ENCODE results near the gene STK38L.

The STK38L gene

DNA sequence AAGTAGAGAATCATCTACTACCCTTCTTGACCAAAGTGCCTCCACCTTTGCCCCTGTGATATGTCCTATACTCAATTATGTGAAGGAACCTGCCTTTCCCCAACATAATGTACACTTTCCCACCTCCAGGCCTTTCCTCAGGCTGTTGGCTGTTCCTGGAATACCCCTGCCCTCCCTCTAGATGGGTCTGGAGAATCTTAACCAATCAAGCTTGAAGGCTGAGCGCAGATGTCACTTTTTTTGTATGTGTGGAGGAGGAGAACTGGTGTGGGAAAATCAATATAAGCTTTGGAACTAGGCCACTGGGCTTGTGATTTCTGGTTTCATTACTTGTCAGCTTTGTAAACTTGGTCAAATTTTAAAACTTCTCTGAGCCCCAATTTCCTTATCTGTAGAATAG lies 93.3 kb downstream of the STK38L start:
- TF ChIP-seq, protein P1, sequence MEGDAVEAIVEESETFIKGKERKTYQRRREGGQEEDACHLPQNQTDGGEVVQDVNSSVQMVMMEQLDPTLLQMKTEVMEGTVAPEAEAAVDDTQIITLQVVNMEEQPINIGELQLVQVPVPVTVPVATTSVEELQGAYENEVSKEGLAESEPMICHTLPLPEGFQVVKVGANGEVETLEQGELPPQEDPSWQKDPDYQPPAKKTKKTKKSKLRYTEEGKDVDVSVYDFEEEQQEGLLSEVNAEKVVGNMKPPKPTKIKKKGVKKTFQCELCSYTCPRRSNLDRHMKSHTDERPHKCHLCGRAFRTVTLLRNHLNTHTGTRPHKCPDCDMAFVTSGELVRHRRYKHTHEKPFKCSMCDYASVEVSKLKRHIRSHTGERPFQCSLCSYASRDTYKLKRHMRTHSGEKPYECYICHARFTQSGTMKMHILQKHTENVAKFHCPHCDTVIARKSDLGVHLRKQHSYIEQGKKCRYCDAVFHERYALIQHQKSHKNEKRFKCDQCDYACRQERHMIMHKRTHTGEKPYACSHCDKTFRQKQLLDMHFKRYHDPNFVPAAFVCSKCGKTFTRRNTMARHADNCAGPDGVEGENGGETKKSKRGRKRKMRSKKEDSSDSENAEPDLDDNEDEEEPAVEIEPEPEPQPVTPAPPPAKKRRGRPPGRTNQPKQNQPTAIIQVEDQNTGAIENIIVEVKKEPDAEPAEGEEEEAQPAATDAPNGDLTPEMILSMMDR (IDR thresholded peaks at IDR 0.05; ENCODE audit: insufficient read depth, low read length, poor library complexity, severe bottlenecking): no peak
- Histone ChIP-seq H3K4me3 (replicated peaks; ENCODE audit: low read depth, low read length) (no peak overlapping the region), H3K27me3 (replicated peaks; ENCODE audit: control insufficient read depth, insufficient read depth, low read length) (no peaks in the 10 kb centered on the region), H3K36me3 (ENCODE audit: control insufficient read depth, insufficient read depth, low read length) (no peaks in the 10 kb centered on the region)
- no peak for DNase-seq (ENCODE audit: extremely low read depth, insufficient read length)

DNA sequence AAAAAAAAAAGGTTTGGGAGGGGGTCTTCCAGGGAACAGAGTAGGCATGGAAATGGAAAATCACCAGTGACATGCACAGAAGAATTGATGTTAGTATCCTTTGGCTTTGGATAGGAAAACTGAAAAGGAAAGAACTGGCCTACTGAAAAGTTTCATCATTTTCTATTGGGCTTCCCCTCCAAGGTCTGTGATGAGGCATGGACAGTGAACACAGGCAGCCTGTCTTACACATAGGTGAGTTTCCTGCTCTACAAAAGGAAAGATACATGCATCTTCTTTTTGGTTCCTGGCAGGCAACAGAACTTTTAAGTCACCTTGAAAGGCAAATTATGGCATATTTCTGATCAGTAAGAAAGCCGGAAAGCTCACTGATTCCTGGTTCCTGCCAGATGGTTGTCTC lies 94.4 kb downstream of the STK38L start:
- H3K27me3 ChIP-seq (replicated peaks; ENCODE audit: control insufficient read depth, insufficient read depth, low read length): no peaks in the 10 kb centered on the region
- DNase-seq (ENCODE audit: extremely low read depth, insufficient read length): no peak
- H3K36me3 ChIP-seq (ENCODE audit: control insufficient read depth, insufficient read depth, low read length): no peaks in the 10 kb centered on the region
- H3K4me3 ChIP-seq (replicated peaks; ENCODE audit: low read depth, low read length): no peak overlapping the region
- TF ChIP-seq, protein P1 (IDR thresholded peaks at IDR 0.05; ENCODE audit: insufficient read depth, low read length, poor library complexity, severe bottlenecking): no peak

DNA sequence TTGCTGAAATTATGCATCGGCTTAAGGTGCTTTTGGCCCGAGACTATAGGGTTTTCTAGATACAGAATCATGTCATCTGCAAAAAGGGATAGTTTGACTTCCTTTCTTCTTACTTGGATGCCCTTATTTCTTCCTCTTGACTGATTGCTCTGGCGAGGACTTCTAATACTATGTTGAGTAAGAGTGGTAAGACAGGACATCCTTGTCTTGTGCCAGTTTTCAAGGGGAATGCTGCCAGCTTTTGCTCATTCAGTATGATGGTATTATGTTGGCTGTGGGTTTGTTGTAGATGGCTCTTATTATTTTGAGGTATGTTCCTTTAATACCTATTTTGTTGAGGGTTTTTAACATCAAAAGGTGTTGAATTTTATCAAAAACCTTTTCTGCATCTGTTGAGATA lies 96.9 kb downstream of the STK38L start:
- H3K36me3 ChIP-seq (ENCODE audit: control insufficient read depth, insufficient read depth, low read length): no peaks in the 10 kb centered on the region
- no peak overlapping the region for H3K4me3 ChIP-seq (replicated peaks; ENCODE audit: low read depth, low read length)
- H3K27me3 ChIP-seq (replicated peaks; ENCODE audit: control insufficient read depth, insufficient read depth, low read length): no peaks in the 10 kb centered on the region
- TF ChIP-seq, protein P1 (IDR thresholded peaks at IDR 0.05; ENCODE audit: insufficient read depth, low read length, poor library complexity, severe bottlenecking): no peak
- DNase-seq (ENCODE audit: extremely low read depth, insufficient read length): no peak

DNA sequence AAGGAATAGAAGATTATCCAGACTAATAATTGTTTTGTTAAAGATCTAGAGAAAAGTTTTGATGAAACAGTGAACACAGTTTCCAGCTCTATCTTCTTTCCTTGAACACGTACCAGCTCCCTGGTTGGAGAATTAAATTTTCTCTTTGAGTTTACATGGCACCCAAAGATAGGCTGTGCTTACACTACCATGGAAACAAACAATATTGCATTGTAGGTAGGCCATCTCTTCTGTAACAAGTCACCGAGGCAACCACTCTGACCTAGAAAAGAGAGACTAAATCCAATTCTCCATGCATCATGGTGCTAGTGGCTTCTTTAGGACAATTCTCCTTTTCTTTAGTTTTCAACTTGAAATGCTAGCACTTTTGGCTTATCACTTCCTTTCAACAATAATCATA lies 98.5 kb downstream of the STK38L start:
- TF ChIP-seq, protein P1 (IDR thresholded peaks at IDR 0.05; ENCODE audit: insufficient read depth, low read length, poor library complexity, severe bottlenecking): no peak
- no peaks in the 10 kb centered on the region for H3K27me3 ChIP-seq (replicated peaks; ENCODE audit: control insufficient read depth, insufficient read depth, low read length)
- no peak for DNase-seq (ENCODE audit: extremely low read depth, insufficient read length)
- H3K4me3 ChIP-seq (replicated peaks; ENCODE audit: low read depth, low read length): no peak overlapping the region
- no peaks in the 10 kb centered on the region for H3K36me3 ChIP-seq (ENCODE audit: control insufficient read depth, insufficient read depth, low read length)

DNA sequence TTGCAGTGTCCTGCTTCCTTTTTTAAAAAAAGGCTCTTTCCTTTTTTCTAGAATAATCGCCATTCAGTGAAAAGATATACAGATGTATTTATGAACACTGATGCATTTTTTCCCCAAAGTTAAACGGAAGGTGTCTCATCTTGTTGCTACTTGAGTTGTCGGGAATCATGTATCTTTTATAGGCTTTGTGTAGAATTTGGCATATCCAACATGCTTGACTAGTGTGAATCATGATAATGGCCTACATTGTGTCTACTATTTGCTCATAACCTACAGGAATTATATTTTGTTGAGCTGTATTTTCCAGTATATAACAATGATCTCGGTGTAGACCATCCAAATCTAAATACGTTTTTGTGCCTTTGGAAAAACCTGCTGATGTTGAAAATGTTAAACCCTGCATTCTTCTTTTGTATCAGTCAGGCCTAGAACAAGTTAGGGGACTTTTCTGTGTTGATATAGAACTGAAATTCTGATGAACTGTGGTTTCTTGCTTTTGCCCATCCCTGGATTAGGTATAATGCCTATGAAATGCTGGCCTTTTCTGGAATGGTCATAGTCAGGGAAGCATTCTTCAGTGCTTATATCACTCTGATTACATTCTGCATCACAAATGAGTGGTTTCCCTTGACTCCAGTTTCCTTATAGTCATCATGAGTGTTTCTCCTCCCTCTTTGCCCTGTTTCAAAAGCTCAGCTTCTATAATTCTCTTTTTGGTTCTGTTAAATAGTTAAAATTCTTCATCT lies 99.3 kb downstream of the STK38L start:
- Histone ChIP-seq H3K27me3 (replicated peaks; ENCODE audit: control insufficient read depth, insufficient read depth, low read length) (no peaks in the 10 kb centered on the region), H3K36me3 (ENCODE audit: control insufficient read depth, insufficient read depth, low read length) (no peaks in the 10 kb centered on the region), H3K4me3 (replicated peaks; ENCODE audit: low read depth, low read length) (no peak overlapping the region)
- TF ChIP-seq, protein P1 (IDR thresholded peaks at IDR 0.05; ENCODE audit: insufficient read depth, low read length, poor library complexity, severe bottlenecking): no peak
- DNase-seq (ENCODE audit: extremely low read depth, insufficient read length): no peak

DNA sequence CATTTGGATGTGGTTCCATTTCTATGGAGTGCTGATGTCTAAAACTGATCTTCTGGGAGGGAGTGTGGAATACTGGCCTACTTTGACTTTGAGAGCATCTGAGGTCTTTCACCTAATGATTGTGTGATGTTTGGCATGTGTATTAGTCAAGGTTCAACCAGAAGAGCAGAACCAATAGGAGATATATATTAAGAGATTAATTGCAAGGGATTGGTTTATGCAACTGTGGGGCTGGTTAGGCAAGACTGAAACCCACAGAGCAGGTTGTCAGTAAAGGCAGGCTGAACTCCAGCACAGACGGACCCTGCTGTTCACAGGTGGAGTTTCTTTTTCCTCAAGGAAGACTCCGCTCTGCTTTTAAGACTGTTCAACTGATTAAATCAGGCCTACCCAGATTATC lies 100.2 kb downstream of the STK38L start:
- no peak for DNase-seq (ENCODE audit: extremely low read depth, insufficient read length)
- no peak overlapping the region for H3K4me3 ChIP-seq (replicated peaks; ENCODE audit: low read depth, low read length)

More for the DNA sequence above, 100.2 kb downstream of the STK38L start:
- Histone ChIP-seq H3K27me3 (replicated peaks; ENCODE audit: control insufficient read depth, insufficient read depth, low read length) (no peaks in the 10 kb centered on the region), H3K36me3 (ENCODE audit: control insufficient read depth, insufficient read depth, low read length) (no peaks in the 10 kb centered on the region)
- TF ChIP-seq, protein P1 (IDR thresholded peaks at IDR 0.05; ENCODE audit: insufficient read depth, low read length, poor library complexity, severe bottlenecking): no peak
